Cortex of kidney (tissue), 1 donor: ENCODE measurements around the gene C22orf23.

Experiments used
- DNase-seq: peaks from one replicate; lab custom pipeline; 2025; lab: John Stamatoyannopoulos, UW

Gene C22orf23

DNA sequence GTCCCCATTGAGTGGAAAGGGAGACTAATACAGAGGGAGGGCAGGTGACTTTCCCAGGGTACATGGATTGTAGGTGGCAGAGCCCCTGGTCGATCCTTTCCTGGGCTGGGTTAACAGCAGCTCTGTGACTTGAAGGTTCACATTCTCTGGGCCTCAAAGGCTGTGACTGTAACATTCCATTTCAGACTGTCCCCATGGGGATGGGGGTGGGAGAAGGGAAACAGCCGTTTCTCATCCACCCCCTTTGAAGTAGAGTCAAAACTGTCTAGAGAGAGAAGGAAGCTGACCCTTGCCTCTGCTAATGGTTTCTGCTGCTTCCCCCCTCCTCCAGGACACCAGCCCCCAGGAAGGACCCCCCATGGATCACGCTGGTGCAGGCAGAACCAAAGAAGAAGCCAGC lies 28.1 kb downstream of the C22orf23 start:
- DNase-seq = no peak

DNA sequence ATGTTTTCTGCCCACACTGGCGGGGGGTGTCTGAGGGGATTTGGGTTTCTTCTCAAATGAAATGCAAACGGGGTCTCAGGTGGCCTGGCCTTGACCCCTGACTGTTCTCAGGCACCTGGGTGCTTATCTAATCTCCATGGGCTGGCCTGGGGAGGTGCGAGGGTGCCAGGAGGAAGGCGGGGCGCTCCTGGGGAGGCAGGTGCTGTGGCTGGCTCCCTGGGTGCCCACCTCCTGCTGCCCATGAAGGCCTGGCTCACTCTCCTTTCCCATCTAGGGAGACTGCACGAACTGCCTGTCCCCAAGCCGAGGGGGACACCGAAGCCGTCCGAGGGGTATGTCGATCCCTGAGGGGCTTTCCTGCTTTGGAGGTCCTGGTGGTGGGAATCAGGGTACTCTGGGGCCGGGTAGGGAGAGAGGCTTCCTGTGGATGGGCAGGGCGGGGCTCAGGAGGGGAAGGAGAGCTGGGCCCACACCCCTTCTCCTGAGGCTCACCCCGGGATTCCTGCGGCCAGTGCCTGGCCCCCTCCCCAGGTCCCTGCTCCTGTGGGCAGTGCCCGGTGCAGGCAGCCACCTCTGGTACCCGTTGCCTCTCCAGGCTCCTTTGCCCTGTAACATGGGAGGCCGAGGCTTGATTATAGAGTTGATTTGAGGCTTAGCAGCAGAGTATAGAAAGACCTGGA lies 28.9 kb downstream of the C22orf23 start:
- no peak for DNase-seq

GRCh38 chr22:37923927-37924326 lies 29.5 kb downstream of the C22orf23 start:
- no peak for DNase-seq

DNA sequence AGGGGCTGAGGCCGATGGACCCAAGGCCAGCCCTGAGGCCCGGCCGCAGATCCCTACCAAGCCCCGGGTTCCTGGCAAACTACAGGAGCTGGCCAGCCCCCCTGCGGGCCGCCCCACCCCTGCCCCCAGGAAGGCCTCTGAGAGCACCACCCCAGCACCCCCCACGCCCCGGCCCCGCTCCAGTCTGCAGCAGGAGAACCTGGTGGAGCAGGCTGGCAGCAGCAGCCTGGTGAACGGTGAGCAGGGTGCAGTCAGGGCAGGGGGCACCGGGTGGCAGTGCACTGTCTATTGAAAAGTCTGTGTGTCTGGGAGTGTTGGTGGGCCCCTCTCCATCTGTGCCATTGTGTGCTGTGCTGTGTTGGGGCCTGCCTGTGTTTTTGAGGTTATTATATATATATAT lies 31.2 kb downstream of the C22orf23 start:
- no peak for DNase-seq

DNA sequence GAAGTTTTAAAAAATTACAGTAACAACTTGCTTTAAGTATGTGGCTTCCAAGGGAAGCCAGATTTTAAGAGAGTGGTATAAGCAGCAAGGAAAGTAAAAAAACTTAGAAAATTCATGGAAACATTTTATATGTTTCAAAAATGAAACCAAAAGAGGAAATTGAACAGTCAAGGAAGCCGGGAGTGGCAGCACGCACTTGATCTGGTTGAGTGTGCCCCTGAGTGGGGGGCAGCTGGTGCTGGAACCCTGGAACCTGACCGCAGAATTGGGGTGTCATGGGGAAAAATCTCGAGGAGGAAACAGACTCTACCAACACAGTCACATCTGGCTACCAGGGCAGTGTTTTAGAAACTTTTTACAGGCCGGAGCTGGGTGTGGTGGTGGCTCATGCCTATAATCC lies 33.3 kb downstream of the C22orf23 start:
- no peak for DNase-seq

DNA sequence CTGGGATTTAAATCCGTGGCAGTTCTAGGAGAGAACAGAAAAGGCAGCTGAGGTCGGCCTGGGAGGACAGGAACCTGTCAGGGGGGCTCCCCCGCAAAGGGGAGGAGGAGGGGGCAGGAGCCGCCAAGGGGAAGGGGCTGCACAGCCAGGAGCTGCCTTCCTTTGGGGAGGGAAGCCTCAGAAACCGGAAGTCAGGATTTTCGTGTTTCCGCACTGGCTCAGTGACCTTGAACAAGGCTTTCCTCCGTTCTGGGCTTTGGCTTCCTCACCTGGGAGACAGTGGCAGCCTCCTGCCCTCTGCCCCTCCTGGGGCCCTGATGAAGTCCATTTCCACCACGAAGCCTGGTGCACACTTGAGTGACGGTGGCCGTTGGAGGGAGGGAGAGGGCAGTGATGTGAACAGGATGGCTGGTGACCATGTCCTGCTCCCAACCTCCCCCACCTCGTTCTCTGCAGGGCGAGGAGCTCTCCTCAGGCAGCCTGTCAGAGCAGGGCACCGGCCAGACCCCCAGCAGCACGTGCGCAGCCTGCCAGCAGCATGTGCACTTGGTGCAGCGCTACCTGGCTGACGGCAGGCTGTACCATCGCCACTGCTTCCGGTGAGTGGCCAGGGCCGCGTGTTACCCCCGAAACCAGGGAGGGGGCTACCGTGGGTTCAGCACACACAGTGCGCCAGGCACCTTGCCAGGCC lies 34.7 kb downstream of the C22orf23 start:
- DNase-seq = no peak

DNA sequence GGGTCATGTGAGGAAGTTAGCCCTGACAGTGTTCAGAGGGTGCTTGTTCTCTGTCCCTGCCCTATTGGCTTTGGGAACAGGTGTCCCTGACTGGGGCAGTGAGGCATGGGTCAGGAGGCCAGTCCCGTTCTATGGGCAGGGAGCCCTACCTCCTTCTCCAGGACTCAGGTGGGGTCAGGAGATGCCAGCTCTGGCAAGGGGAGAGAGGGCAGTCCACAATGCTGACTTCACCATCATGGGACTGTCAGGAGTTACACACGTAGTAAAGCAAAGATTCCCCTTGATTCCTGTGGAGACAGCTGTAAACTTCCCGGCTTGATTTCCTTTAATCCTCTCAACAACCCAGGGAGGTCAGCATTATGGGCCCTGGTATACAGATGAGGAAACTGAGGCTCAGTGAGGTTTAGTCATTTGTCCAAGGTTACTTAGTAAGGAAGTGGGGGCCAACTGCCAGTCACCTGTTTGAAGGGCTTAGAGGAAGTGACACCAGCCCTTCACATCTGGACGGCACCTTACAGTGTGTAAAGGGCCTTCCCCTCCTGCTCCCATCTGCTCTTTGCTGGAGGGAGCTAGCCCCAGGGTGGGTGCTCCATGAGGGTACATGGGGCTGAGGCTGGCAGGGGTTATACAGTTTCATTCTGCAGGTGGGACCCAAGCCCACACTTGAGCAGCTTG lies 35.4 kb downstream of the C22orf23 start:
- DNase-seq = no peak

DNA sequence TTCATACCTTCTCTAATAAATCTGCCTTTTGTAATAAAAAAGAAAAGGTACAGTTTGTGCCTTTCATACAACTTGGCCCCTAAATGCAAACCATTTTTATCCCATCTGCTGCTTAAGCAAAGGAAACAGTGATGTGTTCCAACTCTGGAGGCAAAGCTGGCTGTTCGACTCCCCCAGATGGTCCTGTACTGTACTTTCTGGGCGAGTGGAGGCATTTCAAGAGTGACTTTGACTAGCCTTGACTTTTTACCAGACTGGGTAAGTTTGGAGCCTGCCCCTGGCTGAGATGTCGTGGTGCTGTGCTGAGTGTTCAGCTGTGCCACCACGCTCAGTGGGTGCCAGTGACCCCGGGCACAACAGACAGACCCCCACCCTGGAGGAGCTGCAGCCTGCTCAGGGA lies 37.1 kb downstream of the C22orf23 start:
- no peak for DNase-seq

- DNase-seq = no peak
These were observed 40.1 kb downstream of the C22orf23 start for GRCh38 chr22:37913233-37913721.

GRCh38 chr22:37912171-37912570 lies 41.2 kb downstream of the C22orf23 start:
- no peak for DNase-seq

GRCh38 chr22:37911697-37912096 lies 41.7 kb downstream of the C22orf23 start:
- no peak for DNase-seq

GRCh38 chr22:37910890-37911672 lies 42.3 kb downstream of the C22orf23 start:
- DNase-seq = no peak

DNA sequence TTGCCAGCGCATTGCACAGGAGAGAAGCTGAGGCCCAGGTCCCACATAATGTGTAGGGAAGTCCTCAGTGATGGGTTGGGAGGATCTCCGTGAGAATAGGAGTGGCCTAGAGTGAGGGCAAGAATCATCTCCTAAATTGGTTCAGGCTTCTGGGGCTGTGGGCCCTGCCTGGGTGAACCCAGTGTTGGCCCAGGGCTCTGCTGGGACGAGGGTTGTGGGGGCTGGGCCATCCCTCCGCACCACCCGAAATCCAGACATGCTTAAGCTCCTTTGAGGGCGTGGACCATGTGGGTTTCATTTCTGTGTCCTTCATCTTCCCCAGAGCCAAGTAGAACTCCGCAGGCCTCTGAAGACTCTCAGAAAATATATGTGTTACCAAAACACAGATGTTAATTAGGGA lies 43.6 kb downstream of the C22orf23 start:
- no peak for DNase-seq

GRCh38 chr22:37907036-37907954 lies 46.1 kb downstream of the C22orf23 start:
- DNase-seq = no peak

DNA sequence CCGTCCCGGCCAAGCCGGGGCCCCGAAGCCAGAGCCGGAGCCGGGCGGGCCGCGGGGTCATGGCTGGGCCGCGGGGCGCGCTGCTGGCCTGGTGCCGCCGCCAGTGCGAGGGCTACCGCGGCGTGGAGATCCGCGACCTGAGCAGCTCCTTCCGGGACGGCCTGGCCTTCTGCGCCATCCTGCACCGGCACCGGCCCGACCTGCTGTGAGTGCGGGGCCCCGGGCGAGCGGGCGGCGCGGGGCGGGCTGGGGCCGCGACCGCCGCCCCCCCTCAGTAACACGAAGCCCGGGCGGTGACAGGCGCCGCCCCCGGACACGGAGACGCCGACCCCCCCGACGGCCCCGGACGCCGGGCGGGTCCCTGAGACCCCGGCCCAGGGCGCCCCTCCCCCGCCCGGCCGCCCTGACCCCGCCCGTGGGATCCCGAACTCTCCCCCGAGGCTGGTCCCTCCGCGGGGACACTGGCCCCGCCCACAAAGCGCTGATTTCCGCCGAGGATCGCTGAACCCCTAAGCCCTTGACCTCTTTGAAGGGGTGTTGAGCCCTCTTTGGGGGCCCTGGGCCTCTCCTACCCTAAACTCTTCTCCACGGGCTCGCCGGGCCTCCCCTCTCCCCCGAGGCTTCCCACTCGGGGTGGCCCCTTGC lies 46.9 kb downstream of the C22orf23 start:
- DNase-seq = no peak

DNA sequence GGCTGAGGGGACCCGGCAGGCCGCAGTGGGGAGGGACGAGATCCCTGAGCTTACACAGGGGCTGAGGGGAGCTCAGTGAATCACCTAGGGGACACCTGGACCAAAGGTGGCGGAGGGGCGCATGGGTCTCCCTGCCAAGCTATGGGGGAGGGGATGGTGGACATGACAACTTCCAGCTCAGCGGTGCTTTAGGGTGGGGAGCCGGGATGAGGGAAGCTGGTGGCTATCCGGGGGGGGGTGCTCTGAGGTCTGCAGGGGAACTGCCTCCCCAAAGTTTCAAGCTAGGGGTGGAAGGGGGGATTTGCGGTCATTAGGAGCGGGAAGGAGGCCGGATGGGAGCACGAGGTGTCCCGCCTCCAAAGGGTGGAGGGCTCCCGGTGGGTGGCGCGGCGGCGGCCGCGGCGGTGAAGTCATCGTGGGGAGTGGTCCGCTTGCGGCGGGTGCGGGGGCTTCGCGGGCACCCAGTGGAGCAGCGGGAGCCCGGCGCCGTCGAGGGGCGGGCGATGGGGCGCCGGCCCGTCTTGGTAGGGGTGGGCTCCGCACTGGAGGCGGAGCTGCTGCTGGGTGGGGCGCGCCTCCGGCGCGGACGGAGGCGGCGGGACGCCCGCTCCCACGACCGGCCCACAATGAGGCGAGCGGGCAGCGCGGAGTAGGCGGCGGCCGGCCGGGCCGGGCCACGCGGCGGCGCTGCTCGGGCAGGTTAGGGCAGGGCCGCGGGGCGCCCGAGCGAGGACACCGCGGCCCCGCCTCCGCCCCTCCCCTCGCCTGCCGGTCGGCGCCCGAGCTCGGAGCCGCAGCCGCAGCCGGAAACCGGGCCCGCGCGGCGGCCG lies 47.7 kb downstream of the C22orf23 start, which contains the start of gene MICALL1:
Gene MICALL1 (plus strand): TSS at position 764 of the 830 bp plus-strand sequence. CDS start 126 bp downstream, outside the sequence.
- no peak for DNase-seq

DNA sequence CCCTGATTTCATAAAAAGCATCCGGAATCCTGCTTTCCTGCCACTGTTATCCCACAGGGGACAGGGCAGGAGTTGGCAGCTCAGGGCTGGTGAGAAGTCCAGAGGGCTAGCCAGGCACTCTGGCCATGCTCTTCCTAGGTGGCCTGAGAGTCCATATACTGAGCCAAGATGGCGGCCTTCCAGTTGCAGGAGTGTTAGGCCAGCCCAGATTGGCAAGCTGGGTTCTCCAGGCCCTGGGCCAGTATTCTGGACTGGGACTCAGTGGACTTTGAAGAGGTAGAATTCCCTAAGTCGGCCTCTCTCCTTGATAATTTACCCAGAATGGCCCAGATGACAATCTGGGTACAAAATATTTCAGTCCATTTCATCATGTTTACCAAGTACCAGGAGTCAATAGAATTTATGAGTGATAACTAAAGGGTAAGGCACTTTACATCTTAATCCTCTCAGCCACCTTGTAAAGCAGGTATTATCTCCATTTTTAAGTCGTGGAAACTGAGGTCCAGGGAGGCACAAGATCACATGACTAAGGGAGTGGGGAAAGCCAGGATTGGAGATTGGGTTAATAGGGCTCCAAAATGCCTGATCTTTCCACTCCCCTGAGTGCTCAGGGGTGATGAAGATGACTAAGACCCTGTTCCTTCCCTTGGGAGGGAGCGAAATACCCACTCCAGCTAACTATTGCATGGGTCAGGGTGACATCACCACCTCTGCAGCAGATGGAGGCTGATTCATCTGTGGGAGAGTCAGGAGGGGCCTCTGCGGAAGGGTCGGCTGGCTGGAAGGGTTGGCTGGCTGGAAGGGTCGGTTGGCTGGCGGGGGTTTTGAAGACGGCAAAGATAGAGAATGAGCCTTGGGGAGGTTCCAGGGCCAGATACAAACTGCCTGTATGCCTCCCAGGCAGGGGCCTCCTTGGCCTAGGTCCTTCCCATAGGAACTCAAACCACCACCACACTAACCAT lies 48.5 kb downstream of the C22orf23 start:
- no peak for DNase-seq

- DNase-seq = no peak
These were observed 54.8 kb downstream of the C22orf23 start for GRCh38 chr22:37898441-37899181.
